ENCODE measurements around the gene IFITM1.

- TF ChIP-seq CTCF (conservative IDR thresholded peaks at IDR 0.05; ENCODE audit: low read depth, low read length): no peak
- TF ChIP-seq EZH2 (IDR thresholded peaks at IDR 0.05; ENCODE audit: low read length, unreplicated experiment): no peak
- TF ChIP-seq EZH2phosphoT487 (IDR thresholded peaks at IDR 0.05; ENCODE audit: borderline replicate concordance, low read length): no peak
Observed at GRCh38 chr11:315516-315994, 1.7 kb downstream of the IFITM1 start.
